ENCODE results near the gene SKOR2.

SKOR2 gene

GRCh38 chr18:47179520-47179919 is 71.9 kb downstream of the SKOR2 start:
- in situ Hi-C loops (cut with HindIII; ENCODE audit: low sequenced_read_pairs) = no loop called here
- TF ChIP-seq CTCF (IDR thresholded peaks at IDR 0.05; ENCODE audit: low read depth, low read length, missing control alignments) = no peak
- no peak overlapping the region for H3K4me3 ChIP-seq (ENCODE audit: low read depth, low read length)
- DNase-seq (ENCODE audit: low read depth) = no peak

GRCh38 chr18:47175898-47176575 is 75.4 kb downstream of the SKOR2 start, which contains the start of gene IER3IP1:
IER3IP1 (minus strand) TSS chr18:47176364; CDS start chr18:47176277, 87 bp downstream.
- TF ChIP-seq CTCF (IDR thresholded peaks at IDR 0.05; ENCODE audit: low read depth, low read length, missing control alignments) = no peak
- peak; percentile 80 for DNase-seq (ENCODE audit: low read depth)
- in situ Hi-C loops (cut with HindIII; ENCODE audit: low sequenced_read_pairs) = no loop called here
- H3K4me3 ChIP-seq (ENCODE audit: low read depth, low read length) = peak within 1 kb of the TSS; percentile 98

GRCh38 chr18:47175283-47175897 is 76.1 kb downstream of the SKOR2 start:
- peak overlapping the region; percentile 98 for H3K4me3 ChIP-seq (ENCODE audit: low read depth, low read length)
- no peak for DNase-seq (ENCODE audit: low read depth)
- in situ Hi-C loops (cut with HindIII; ENCODE audit: low sequenced_read_pairs) = no loop called here
- no peak for TF ChIP-seq CTCF (IDR thresholded peaks at IDR 0.05; ENCODE audit: low read depth, low read length, missing control alignments)

GRCh38 chr18:47174545-47175116 is 76.8 kb downstream of the SKOR2 start:
- TF ChIP-seq CTCF (IDR thresholded peaks at IDR 0.05; ENCODE audit: low read depth, low read length, missing control alignments) = no peak
- in situ Hi-C loops (cut with HindIII; ENCODE audit: low sequenced_read_pairs) = no loop called here
- DNase-seq (ENCODE audit: low read depth) = no peak
- peak overlapping the region; percentile 98 for H3K4me3 ChIP-seq (ENCODE audit: low read depth, low read length)

- TF ChIP-seq CTCF (IDR thresholded peaks at IDR 0.05; ENCODE audit: low read depth, low read length, missing control alignments) = no peak
- H3K4me3 ChIP-seq (ENCODE audit: low read depth, low read length) = no peak overlapping the region
- DNase-seq (ENCODE audit: low read depth) = no peak
- in situ Hi-C loops (cut with HindIII; ENCODE audit: low sequenced_read_pairs) = no loop called here
Measured at GRCh38 chr18:47172476-47172875, 79.0 kb downstream of the SKOR2 start.

GRCh38 chr18:47168913-47169312 is 82.5 kb downstream of the SKOR2 start:
- in situ Hi-C loops (cut with HindIII; ENCODE audit: low sequenced_read_pairs) = no loop called here
- DNase-seq (ENCODE audit: low read depth) = no peak
- no peak overlapping the region for H3K4me3 ChIP-seq (ENCODE audit: low read depth, low read length)
- no peak for TF ChIP-seq CTCF (IDR thresholded peaks at IDR 0.05; ENCODE audit: low read depth, low read length, missing control alignments)
